ENCODE data around the gene NLGN1. TPM values are rescaled to one million over a fixed set of nuclear protein-coding genes. Genes with fewer than 3 reads are reported as not detected.

NLGN1 gene
- total and polyA plus RNA-seq, 2 experiments from 2014 or later: 5.3 to 10.9 TPM

DNA sequence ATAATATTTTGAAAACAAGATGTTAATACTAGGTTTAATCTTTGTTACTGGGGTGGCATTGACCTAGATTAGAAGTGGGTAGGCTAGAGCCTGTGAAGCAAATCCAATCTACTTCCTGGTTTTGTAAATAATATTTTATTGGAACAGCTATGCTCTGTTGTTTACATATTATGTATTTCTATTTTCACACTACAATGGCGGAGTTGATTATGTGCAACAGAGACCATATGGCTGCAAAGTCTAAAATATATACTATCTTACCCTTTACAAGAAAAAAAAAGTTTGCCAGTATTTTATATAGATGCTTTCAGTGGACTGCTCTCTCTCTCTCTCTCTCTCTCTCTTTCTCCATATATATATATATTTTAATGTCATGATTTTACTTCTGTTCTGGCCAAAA lies 244.2 kb downstream of the NLGN1 start:
- no peak for DNase-seq (ENCODE audit: low read depth in 1 of 2, low spot score in 1 of 2)
- H3K27me3 ChIP-seq: no peaks in the 10 kb centered on the region
- no peaks in the 10 kb centered on the region for H3K9me3 ChIP-seq (ENCODE audit: low read depth)
- H3K36me3 ChIP-seq: no peaks in the 10 kb centered on the region
- no peak overlapping the region for H3K4me3 ChIP-seq
- H3K27ac ChIP-seq: no peak overlapping the region
- H3K4me1 ChIP-seq (ENCODE audit: low read depth): no peaks in the 10 kb centered on the region
- TF ChIP-seq, protein P1, sequence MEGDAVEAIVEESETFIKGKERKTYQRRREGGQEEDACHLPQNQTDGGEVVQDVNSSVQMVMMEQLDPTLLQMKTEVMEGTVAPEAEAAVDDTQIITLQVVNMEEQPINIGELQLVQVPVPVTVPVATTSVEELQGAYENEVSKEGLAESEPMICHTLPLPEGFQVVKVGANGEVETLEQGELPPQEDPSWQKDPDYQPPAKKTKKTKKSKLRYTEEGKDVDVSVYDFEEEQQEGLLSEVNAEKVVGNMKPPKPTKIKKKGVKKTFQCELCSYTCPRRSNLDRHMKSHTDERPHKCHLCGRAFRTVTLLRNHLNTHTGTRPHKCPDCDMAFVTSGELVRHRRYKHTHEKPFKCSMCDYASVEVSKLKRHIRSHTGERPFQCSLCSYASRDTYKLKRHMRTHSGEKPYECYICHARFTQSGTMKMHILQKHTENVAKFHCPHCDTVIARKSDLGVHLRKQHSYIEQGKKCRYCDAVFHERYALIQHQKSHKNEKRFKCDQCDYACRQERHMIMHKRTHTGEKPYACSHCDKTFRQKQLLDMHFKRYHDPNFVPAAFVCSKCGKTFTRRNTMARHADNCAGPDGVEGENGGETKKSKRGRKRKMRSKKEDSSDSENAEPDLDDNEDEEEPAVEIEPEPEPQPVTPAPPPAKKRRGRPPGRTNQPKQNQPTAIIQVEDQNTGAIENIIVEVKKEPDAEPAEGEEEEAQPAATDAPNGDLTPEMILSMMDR (IDR thresholded peaks at IDR 0.05; ENCODE audit: low read depth, low read length): no peak

DNA sequence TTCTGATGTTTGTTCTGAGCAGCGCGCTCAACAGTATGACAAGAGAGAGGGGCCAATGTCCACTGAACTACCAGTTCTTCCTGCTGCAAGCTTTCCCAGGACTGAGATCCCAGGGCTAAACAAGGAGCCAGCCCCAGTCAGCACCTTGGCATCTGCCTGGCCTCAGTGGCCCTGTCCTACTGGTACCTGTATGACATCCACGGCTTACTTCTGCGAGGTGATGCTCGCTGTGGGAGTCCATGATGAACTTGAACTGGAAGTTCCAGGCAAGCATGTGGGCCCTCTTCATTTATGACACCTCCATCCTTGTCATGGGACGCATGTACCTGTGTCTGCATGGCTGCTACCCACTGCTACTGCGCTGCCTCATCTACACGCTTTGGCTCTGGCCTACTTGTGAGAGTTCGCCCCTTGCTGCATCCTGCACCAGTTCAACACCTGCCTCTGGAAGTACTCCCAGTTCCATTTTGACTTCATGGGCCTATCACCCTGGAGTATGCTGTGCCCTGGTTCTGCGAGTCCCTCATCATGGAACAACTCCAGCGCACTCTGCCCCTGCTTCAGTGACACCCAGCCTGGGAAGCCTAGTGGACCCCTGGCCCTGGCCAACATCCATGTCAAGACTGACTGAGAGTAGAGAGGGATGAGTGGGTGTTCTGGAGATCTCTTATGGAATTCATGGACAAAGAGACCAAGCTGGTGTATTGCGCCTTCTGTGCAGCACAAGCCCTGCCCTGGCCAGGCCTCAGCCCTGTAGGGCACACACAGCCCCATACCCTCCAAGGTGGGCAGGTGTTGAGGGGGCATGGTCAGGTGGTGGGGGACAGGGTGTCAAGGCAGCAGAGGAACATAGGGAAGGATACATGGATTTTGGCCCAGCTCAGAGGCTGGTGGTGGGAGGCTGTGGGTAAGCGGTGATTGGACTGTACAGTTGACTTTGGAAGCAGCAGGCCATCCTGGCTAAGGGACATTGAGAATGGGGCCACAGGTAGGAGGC lies 246.8 kb downstream of the NLGN1 start:
- Histone ChIP-seq H3K27me3 (no peaks in the 10 kb centered on the region), H3K9me3 (ENCODE audit: low read depth) (no peaks in the 10 kb centered on the region), H3K36me3 (no peaks in the 10 kb centered on the region), H3K4me1 (ENCODE audit: low read depth) (no peaks in the 10 kb centered on the region), H3K27ac (no peak overlapping the region), H3K4me3 (no peak overlapping the region)
- TF ChIP-seq, protein P1 (IDR thresholded peaks at IDR 0.05; ENCODE audit: low read depth, low read length): no peak
- DNase-seq (ENCODE audit: low read depth in 1 of 2, low spot score in 1 of 2): no peak

DNA sequence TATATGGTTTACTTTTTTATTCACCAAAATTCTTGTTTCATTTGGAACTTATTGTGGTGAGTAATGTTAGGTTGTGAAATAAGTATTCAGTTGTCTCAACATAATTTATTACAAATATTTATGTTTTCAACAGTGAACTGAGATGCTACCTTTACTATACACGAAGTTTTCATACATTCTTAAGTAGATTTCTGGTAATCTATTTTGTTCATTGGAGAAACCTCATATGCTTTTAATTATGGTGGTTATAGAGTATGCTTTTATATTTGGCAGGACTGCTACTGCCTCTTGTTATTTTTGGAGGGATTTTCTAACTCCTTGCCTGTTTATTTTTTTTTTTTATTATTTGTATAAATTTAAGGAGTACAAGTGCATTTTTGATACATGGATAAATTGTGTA lies 253.1 kb downstream of the NLGN1 start:
- no peak overlapping the region for H3K27ac ChIP-seq
- no peaks in the 10 kb centered on the region for H3K9me3 ChIP-seq (ENCODE audit: low read depth)
- H3K27me3 ChIP-seq: no peaks in the 10 kb centered on the region
- no peaks in the 10 kb centered on the region for H3K4me1 ChIP-seq (ENCODE audit: low read depth)
- DNase-seq (ENCODE audit: low read depth in 1 of 2, low spot score in 1 of 2): no peak
- no peaks in the 10 kb centered on the region for H3K36me3 ChIP-seq
- TF ChIP-seq, protein P1 (IDR thresholded peaks at IDR 0.05; ENCODE audit: low read depth, low read length): no peak
- no peak overlapping the region for H3K4me3 ChIP-seq

DNA sequence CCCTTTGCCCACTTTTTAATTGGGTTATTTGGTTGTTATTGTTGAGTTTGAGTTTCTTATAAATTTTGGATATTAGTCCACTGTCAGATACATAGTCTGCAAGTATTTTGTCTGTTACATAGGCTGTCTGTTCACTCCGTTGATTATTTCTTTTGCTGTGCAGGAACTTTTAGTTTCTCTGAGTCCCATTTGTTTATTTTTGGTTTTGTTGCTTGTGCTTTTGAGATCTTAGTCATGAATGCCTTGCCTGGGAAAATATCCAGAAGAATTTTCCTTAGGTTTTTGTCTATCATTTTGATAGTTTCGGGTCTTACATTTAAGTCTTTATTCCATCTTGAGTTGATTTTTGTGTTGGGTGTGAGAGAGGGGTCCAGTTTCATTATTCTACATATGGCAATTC lies 254.5 kb downstream of the NLGN1 start:
- Histone ChIP-seq H3K27me3 (no peaks in the 10 kb centered on the region), H3K4me1 (ENCODE audit: low read depth) (no peaks in the 10 kb centered on the region), H3K27ac (no peak overlapping the region), H3K4me3 (no peak overlapping the region), H3K36me3 (no peaks in the 10 kb centered on the region), H3K9me3 (ENCODE audit: low read depth) (no peaks in the 10 kb centered on the region)
- DNase-seq (ENCODE audit: low read depth in 1 of 2, low spot score in 1 of 2): no peak
- TF ChIP-seq, protein P1 (IDR thresholded peaks at IDR 0.05; ENCODE audit: low read depth, low read length): no peak

DNA sequence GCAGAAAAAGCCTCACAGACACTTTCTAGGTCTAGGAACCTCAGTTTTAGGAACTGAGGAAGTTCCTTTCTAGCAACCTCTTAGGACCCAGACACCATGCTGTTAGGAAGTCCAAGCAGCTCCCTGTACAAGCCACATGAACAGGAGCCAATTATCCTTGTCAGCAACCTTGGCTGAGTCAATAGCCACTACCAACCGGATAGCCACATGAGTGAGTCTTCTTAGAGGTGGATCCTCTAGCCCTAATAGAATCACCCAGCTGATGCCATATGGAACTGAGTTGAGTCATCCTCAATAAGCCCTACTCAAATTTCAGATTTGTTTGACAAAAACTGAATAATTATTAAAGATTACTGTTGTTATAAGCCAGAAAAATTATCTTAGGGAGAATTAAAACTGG lies 256.2 kb downstream of the NLGN1 start:
- no peaks in the 10 kb centered on the region for H3K4me1 ChIP-seq (ENCODE audit: low read depth)
- TF ChIP-seq, protein P1 (IDR thresholded peaks at IDR 0.05; ENCODE audit: low read depth, low read length): no peak
- DNase-seq (ENCODE audit: low read depth in 1 of 2, low spot score in 1 of 2): no peak
- no peak overlapping the region for H3K4me3 ChIP-seq
- H3K27ac ChIP-seq: no peak overlapping the region
- H3K36me3 ChIP-seq: no peaks in the 10 kb centered on the region
- no peaks in the 10 kb centered on the region for H3K27me3 ChIP-seq
- no peaks in the 10 kb centered on the region for H3K9me3 ChIP-seq (ENCODE audit: low read depth)

Data from cardiac muscle cell (in vitro differentiated cells and primary cell).